SK-N-SH (cell line): ENCODE data around the gene PPP1R1C. TPM values are rescaled to one million over a fixed set of nuclear protein-coding genes. Genes with fewer than 3 reads are reported as not detected.

ENCODE experiments used
- CTCF ChIA-PET: fragments of 300-600, 350-600 bp; formaldehyde crosslinking; extraction: SDS; loops from one replicate; lab custom pipeline; 2021; lab: Yijun Ruan, JAX
- POLR2A ChIA-PET: fragments of 350-600 bp; sonication (Branson Sonifier 250); formaldehyde crosslinking; extraction: SDS; loops from one replicate; lab custom pipeline; 2020; ENCODE audit warnings: antibody characterized with exemption, inconsistent platforms; lab: Yijun Ruan, JAX
- DNase-seq: peaks from one replicate; pipeline ENCODE4 v3.0.0; 2012
- H2AFZ ChIP-seq: fragments of 200-600 bp; sonication (generic); 2 replicates; pipeline ENCODE4 v1.8.1; 2016; ENCODE audit warnings: antibody characterized with exemption, mild to moderate bottlenecking, low read depth
- H3F3A ChIP-seq: fragments of 200-600 bp; sonication (generic); replicated peaks from 2 replicates; pipeline ENCODE3; 2016; ENCODE audit warnings: antibody characterized with exemption, mild to moderate bottlenecking; ENCODE audit not compliant: insufficient read depth
- H3K27ac ChIP-seq, 2 experiments: fragments of 200-500 bp in 1 of 2; fragments of 200-600 bp in 1 of 2; sonication (Bioruptor generic) in 1 of 2; sonication (generic), shearing (Covaris generic) in 1 of 2; 2 replicates each; pipeline versions ENCODE4 v1.5.1 to v1.6.1; 2014 to 2016; ENCODE audit warnings: low read depth in 2 of 2, inconsistent platforms in 1 of 2, low read length in 1 of 2, mild to moderate bottlenecking in 1 of 2, mixed read lengths in 1 of 2
- H3K27me3 ChIP-seq: fragments of 200-600 bp; sonication (generic), shearing (Covaris generic); 2 replicates; pipeline ENCODE4 v1.6.1; 2016; ENCODE audit warnings: mixed run types; ENCODE audit not compliant: insufficient read depth
- H3K36me3 ChIP-seq, 2 experiments: fragments of 200-500 bp in 1 of 2; fragments of 200-600 bp in 1 of 2; sonication (Bioruptor generic) in 1 of 2; sonication (generic) in 1 of 2; replicated peaks in 1 of 2; 2 replicates each; pipeline versions ENCODE3 to v1.5.1; 2014 to 2016; ENCODE audit warnings: low read length in 1 of 2, mild to moderate bottlenecking in 1 of 2; ENCODE audit not compliant: insufficient read depth in 2 of 2, control insufficient read depth in 1 of 2
- H3K4me1 ChIP-seq, 2 experiments: fragments of 200-500 bp in 1 of 2; fragments of 200-600 bp in 1 of 2; sonication (Bioruptor generic) in 1 of 2; sonication (generic), shearing (Covaris generic) in 1 of 2; 2 replicates each; pipeline versions ENCODE4 v1.5.1 to v1.6.1; 2014 to 2016; ENCODE audit warnings: low read depth in 1 of 2, low read length in 1 of 2, mixed run types in 1 of 2; ENCODE audit not compliant: insufficient read depth in 2 of 2, control insufficient read depth in 1 of 2
- H3K4me2 ChIP-seq: fragments of 200-600 bp; sonication (generic), shearing (Covaris generic); 2 replicates; pipeline ENCODE4 v1.6.1; 2017; ENCODE audit warnings: mixed run types
- H3K4me3 ChIP-seq, 2 experiments: fragments of 200-500 bp in 1 of 2; fragments of 200-600 bp in 1 of 2; sonication (Bioruptor generic) in 1 of 2; sonication (generic), shearing (Covaris generic) in 1 of 2; 2 replicates each; pipeline versions ENCODE4 v1.5.1 to v1.8.1; 2014 to 2016; ENCODE audit warnings: low read depth in 2 of 2, inconsistent platforms in 1 of 2, low read length in 1 of 2, mild to moderate bottlenecking in 1 of 2, mixed read lengths in 1 of 2, moderate library complexity in 1 of 2
- H3K79me2 ChIP-seq: fragments of 200-600 bp; sonication (generic); 2 replicates; pipeline ENCODE4 v1.8.1; 2017; ENCODE audit warnings: mild to moderate bottlenecking; ENCODE audit not compliant: insufficient read depth
- H3K9ac ChIP-seq: fragments of 200-600 bp; sonication (generic); 2 replicates; pipeline ENCODE4 v1.6.1; 2017; ENCODE audit warnings: mixed run types
- H3K9me2 ChIP-seq: fragments of 200-600 bp; sonication (generic); 2 replicates; pipeline ENCODE4 v1.6.1; 2017; ENCODE audit warnings: mixed run types
- H3K9me3 ChIP-seq: fragments of 200-600 bp; sonication (generic); 2 replicates; pipeline ENCODE4 v1.6.1; 2017; ENCODE audit warnings: mixed run types, mild to moderate bottlenecking, moderate library complexity
- H4K20me1 ChIP-seq: fragments of 200-600 bp; sonication (generic); 2 replicates; pipeline ENCODE4 v1.6.1; 2017; ENCODE audit warnings: mild to moderate bottlenecking, mixed run types; ENCODE audit not compliant: insufficient read depth
- CHD2 ChIP-seq: fragments of 150-350 bp; IDR thresholded peaks from 2 replicates; pipeline ENCODE4 v1.6.1; 2018; ENCODE audit warnings: low read length; ENCODE audit not compliant: partially characterized antibody
- FOXM1 ChIP-seq: IDR thresholded peaks from 2 replicates; pipeline ENCODE4 v1.4.0; 2012; ENCODE audit warnings: low read depth, mild to moderate bottlenecking
- NFIC ChIP-seq: IDR thresholded peaks from 2 replicates; pipeline ENCODE4 v1.4.0; 2012; ENCODE audit warnings: borderline replicate concordance
- NRF1 ChIP-seq: IDR thresholded peaks from 2 replicates; pipeline ENCODE4 v1.6.1; 2012; ENCODE audit warnings: low read depth, mild to moderate bottlenecking, low read length
- RAD21 ChIP-seq: IDR thresholded peaks from 2 replicates; pipeline ENCODE4 v1.6.1; 2012; ENCODE audit warnings: mild to moderate bottlenecking, low read length
- RCOR1 ChIP-seq: fragments of 150-350 bp; IDR thresholded peaks from 2 replicates; pipeline ENCODE4 v1.6.1; 2017; ENCODE audit warnings: antibody characterized with exemption, low read length
- RXRA ChIP-seq: IDR thresholded peaks from 2 replicates; pipeline ENCODE4 v1.4.0; 2012; ENCODE audit warnings: low read depth, mild to moderate bottlenecking, borderline replicate concordance
- SIN3A ChIP-seq: IDR thresholded peaks from 2 replicates; pipeline ENCODE4 v1.6.1; 2012; ENCODE audit warnings: low read depth, mild to moderate bottlenecking, low read length, moderate library complexity, borderline replicate concordance
- TAF1 ChIP-seq: IDR thresholded peaks from 2 replicates; pipeline ENCODE4 v1.6.1; 2012; ENCODE audit warnings: low read depth, mild to moderate bottlenecking, low read length, moderate library complexity, borderline replicate concordance
- YY1 ChIP-seq: IDR thresholded peaks from 2 replicates; pipeline ENCODE4 v1.4.0; 2012; ENCODE audit warnings: low read depth, mild to moderate bottlenecking
- WGBS: methylation state at CpG from one replicate; pipeline ENCODE4 v1.1.6; 2017; ENCODE audit warnings: low lambda C conversion rate; 5-methylcytosine and 5-hydroxymethylcytosine counted together
- polyA plus RNA-seq, 3 experiments: library from polyadenylated mRNA; depleted of rRNA; stranded (reverse); fragments of >200 nt; gene quantifications; 2 replicates each; pipeline ENCODE4 v1.2.3, GENCODE V29; 2012
- TF ChIP-seq, protein P1 (sequence below): IDR thresholded peaks from 2 replicates; pipeline ENCODE4 v1.4.0; 2012; ENCODE audit warnings: low read depth
- TF ChIP-seq, protein P2 (sequence below): IDR thresholded peaks from 2 replicates; pipeline ENCODE4 v1.6.1; 2012; ENCODE audit warnings: mild to moderate bottlenecking, low read depth, low read length, moderate library complexity
- TF ChIP-seq, protein P3 (sequence below): IDR thresholded peaks from 2 replicates; pipeline ENCODE4 v1.4.0; 2012; ENCODE audit warnings: low read depth, borderline replicate concordance
- TF ChIP-seq, protein P4 (sequence below): IDR thresholded peaks from 2 replicates; pipeline ENCODE4; 2012

The PPP1R1C gene
- polyA plus RNA-seq, 1 of the 3 experiments (the other 2 are of a cell fraction): 0.41 TPM

DNA sequence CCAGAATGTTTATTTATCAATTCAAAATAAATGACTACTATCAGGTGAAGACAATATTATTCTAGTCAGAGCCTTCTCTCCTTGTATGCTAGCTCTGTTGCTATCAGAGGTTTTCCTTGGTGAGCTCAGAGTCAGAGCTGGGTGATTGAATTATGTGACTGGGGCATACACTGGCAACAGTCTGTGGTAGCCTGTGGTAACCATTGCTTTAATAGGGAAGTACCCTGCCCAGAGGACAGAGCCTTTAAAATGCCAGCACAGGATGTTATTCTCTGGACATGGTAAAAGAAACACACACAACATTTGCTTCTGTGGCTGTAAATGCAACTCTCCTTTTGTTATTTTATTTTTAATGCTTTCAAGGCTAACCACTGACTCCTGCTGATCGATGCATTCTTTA lies 124.7 kb downstream of the PPP1R1C start (continued):
- TF ChIP-seq, protein P1, sequence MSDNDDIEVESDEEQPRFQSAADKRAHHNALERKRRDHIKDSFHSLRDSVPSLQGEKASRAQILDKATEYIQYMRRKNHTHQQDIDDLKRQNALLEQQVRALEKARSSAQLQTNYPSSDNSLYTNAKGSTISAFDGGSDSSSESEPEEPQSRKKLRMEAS: no peak
- TF ChIP-seq, all 33 proteins: peak for 0

DNA sequence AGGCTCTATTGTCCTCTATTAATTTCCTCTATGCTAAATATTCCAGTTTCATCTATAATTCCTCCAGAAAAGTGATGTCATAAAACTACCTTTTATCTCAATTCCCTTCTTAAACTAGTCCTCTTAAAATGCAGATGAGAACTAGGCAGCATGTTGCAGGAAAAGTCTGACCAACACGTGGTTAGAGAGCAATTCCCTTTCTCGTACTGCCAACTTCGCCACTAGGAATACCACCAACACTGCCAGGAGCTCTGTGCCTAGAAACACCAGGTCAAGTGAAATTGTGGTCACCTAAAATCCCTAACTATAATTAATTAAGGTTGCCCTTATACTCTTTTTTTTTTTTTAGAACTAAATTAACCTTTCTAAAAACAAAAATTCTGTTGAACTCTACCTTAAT lies 127.7 kb downstream of the PPP1R1C start:
- ChIA-PET POLR2A (no interaction called here), CTCF (interaction anchor here (1.0 kb wide), 1 partner anchor 35 kb away, joined by 4 read pairs; no protein-coding TSS in a partner anchor)
- Histone ChIP-seq H3K27ac (no peak overlapping the region), H3K36me3 (no peaks in the 10 kb centered on the region), H3K9me2 (no peaks in the 10 kb centered on the region), H2AFZ (no peak overlapping the region), H3K4me1 (no peaks in the 10 kb centered on the region), H3K4me2 (no peak overlapping the region), H3K27me3 (no peaks in the 10 kb centered on the region), H3F3A (no peaks in the 10 kb centered on the region), H3K9me3 (no peaks in the 10 kb centered on the region), H3K4me3 (no peak overlapping the region), H4K20me1 (no peaks in the 10 kb centered on the region), H3K9ac (no peak overlapping the region), H3K79me2 (no peaks in the 10 kb centered on the region)
- WGBS: 76% methylated on average over 3 of the region's 3 CpGs
- TF ChIP-seq, protein P2, sequence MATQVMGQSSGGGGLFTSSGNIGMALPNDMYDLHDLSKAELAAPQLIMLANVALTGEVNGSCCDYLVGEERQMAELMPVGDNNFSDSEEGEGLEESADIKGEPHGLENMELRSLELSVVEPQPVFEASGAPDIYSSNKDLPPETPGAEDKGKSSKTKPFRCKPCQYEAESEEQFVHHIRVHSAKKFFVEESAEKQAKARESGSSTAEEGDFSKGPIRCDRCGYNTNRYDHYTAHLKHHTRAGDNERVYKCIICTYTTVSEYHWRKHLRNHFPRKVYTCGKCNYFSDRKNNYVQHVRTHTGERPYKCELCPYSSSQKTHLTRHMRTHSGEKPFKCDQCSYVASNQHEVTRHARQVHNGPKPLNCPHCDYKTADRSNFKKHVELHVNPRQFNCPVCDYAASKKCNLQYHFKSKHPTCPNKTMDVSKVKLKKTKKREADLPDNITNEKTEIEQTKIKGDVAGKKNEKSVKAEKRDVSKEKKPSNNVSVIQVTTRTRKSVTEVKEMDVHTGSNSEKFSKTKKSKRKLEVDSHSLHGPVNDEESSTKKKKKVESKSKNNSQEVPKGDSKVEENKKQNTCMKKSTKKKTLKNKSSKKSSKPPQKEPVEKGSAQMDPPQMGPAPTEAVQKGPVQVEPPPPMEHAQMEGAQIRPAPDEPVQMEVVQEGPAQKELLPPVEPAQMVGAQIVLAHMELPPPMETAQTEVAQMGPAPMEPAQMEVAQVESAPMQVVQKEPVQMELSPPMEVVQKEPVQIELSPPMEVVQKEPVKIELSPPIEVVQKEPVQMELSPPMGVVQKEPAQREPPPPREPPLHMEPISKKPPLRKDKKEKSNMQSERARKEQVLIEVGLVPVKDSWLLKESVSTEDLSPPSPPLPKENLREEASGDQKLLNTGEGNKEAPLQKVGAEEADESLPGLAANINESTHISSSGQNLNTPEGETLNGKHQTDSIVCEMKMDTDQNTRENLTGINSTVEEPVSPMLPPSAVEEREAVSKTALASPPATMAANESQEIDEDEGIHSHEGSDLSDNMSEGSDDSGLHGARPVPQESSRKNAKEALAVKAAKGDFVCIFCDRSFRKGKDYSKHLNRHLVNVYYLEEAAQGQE: no peak
- TF ChIP-seq, protein P3, sequence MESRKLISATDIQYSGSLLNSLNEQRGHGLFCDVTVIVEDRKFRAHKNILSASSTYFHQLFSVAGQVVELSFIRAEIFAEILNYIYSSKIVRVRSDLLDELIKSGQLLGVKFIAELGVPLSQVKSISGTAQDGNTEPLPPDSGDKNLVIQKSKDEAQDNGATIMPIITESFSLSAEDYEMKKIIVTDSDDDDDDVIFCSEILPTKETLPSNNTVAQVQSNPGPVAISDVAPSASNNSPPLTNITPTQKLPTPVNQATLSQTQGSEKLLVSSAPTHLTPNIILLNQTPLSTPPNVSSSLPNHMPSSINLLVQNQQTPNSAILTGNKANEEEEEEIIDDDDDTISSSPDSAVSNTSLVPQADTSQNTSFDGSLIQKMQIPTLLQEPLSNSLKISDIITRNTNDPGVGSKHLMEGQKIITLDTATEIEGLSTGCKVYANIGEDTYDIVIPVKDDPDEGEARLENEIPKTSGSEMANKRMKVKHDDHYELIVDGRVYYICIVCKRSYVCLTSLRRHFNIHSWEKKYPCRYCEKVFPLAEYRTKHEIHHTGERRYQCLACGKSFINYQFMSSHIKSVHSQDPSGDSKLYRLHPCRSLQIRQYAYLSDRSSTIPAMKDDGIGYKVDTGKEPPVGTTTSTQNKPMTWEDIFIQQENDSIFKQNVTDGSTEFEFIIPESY: no peak
- TF ChIP-seq RCOR1: no peak
- no peak for TF ChIP-seq YY1
- no peak for TF ChIP-seq NFIC
- no peak for TF ChIP-seq FOXM1
- TF ChIP-seq, protein P4, sequence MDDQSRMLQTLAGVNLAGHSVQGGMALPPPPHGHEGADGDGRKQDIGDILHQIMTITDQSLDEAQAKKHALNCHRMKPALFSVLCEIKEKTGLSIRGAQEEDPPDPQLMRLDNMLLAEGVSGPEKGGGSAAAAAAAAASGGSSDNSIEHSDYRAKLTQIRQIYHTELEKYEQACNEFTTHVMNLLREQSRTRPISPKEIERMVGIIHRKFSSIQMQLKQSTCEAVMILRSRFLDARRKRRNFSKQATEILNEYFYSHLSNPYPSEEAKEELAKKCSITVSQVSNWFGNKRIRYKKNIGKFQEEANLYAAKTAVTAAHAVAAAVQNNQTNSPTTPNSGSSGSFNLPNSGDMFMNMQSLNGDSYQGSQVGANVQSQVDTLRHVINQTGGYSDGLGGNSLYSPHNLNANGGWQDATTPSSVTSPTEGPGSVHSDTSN: no peak
- TF ChIP-seq RXRA: no peak
- no peak for TF ChIP-seq TAF1
- no peak for TF ChIP-seq NRF1
- TF ChIP-seq SIN3A: no peak
- TF ChIP-seq RAD21: no peak
- TF ChIP-seq CHD2: no peak
- DNase-seq: no peak
